K562 (cell line): ENCODE measurements around the gene DNAL4.

Source experiments
- CBX3 ChIP-seq, 2 experiments: IDR thresholded peaks; 1 replicate in 1 of 2; 2 replicates in 1 of 2; pipeline ENCODE4 v1.6.1; 2012; ENCODE audit warnings: inconsistent platforms in 2 of 2, low read length in 2 of 2, borderline replicate concordance in 1 of 2, control low read depth in 1 of 2
- EZH2 ChIP-seq: IDR thresholded peaks from 2 replicates; pipeline ENCODE4 v1.6.1; 2012; ENCODE audit warnings: low read depth, mild to moderate bottlenecking, inconsistent platforms, low read length, borderline replicate concordance
- FOXA1 ChIP-seq: fragments of 450-650 bp; IDR thresholded peaks from 2 replicates; pipeline ENCODE4 v1.6.1; 2016; ENCODE audit warnings: mild to moderate bottlenecking, borderline replicate concordance
- FOXJ3 ChIP-seq: sonication (generic); formaldehyde crosslinking; IDR thresholded peaks from 2 replicates; pipeline ENCODE4 v1.4.0; 2020; ENCODE audit warnings: mild to moderate bottlenecking, missing genetic modification reagents
- HDAC1 ChIP-seq, 2 experiments: fragments of 450-650 bp; IDR thresholded peaks; 2 replicates each; pipeline ENCODE4 v1.6.1; 2016 to 2017; ENCODE audit warnings: inconsistent platforms in 1 of 2, mild to moderate bottlenecking in 1 of 2, moderate library complexity in 1 of 2
- MED1 ChIP-seq: sonication (generic); formaldehyde crosslinking; IDR thresholded peaks from 2 replicates; pipeline ENCODE4 v1.8.1; 2023; ENCODE audit warnings: missing genetic modification reagents, borderline replicate concordance
- NFIX ChIP-seq: fragments of 250-450 bp; sonication (Bioruptor Pico); IDR thresholded peaks from 2 replicates; pipeline ENCODE4 v1.4.0; 2020; ENCODE audit warnings: low read depth, mild to moderate bottlenecking, moderate library complexity
- POLR2A ChIP-seq: fragments of 450-650 bp; conservative IDR thresholded peaks from 2 replicates; pipeline ENCODE4 v1.6.1; 2016
- SPI1 ChIP-seq: IDR thresholded peaks from 2 replicates; pipeline ENCODE4 v1.6.1; 2011; ENCODE audit warnings: low read depth, low read length, control low read depth, borderline replicate concordance
- TAF1 ChIP-seq: IDR thresholded peaks from 2 replicates; pipeline ENCODE4 v1.6.1; 2011; ENCODE audit warnings: mild to moderate bottlenecking, low read length, moderate library complexity; ENCODE audit not compliant: insufficient read depth, control insufficient read depth, severe bottlenecking; ENCODE audit errors: extremely low read depth
- ZBTB17 ChIP-seq: fragments of 450-650 bp; formaldehyde crosslinking; IDR thresholded peaks from 2 replicates; pipeline ENCODE4 v1.4.0; 2020; ENCODE audit warnings: mild to moderate bottlenecking
- TF ChIP-seq, protein P1 (sequence below), 2 experiments: fragments of 450-650 bp in 1 of 2; sonication (generic) in 1 of 2; formaldehyde crosslinking in 1 of 2; IDR thresholded peaks in 1 of 2; conservative IDR thresholded peaks in 1 of 2; 2 replicates each; pipeline versions ENCODE4 v1.6.1 to v1.8.1; 2016 to 2023; ENCODE audit warnings: mild to moderate bottlenecking in 2 of 2, moderate library complexity in 2 of 2, inconsistent platforms in 1 of 2, missing genetic modification reagents in 1 of 2
- TF ChIP-seq, protein P2 (sequence below), 3 experiments: IDR thresholded peaks in 2 of 3; conservative IDR thresholded peaks in 1 of 3; 2 replicates each; pipeline ENCODE4 v1.5.1; 2011 to 2012; ENCODE audit warnings: low read length in 3 of 3, mild to moderate bottlenecking in 3 of 3, control low read depth in 2 of 3, improper control_type of control experiment in 1 of 3, inconsistent platforms in 1 of 3, low read depth in 1 of 3, mixed read lengths in 1 of 3, moderate library complexity in 1 of 3; ENCODE audit not compliant: insufficient read depth in 2 of 3

DNA sequence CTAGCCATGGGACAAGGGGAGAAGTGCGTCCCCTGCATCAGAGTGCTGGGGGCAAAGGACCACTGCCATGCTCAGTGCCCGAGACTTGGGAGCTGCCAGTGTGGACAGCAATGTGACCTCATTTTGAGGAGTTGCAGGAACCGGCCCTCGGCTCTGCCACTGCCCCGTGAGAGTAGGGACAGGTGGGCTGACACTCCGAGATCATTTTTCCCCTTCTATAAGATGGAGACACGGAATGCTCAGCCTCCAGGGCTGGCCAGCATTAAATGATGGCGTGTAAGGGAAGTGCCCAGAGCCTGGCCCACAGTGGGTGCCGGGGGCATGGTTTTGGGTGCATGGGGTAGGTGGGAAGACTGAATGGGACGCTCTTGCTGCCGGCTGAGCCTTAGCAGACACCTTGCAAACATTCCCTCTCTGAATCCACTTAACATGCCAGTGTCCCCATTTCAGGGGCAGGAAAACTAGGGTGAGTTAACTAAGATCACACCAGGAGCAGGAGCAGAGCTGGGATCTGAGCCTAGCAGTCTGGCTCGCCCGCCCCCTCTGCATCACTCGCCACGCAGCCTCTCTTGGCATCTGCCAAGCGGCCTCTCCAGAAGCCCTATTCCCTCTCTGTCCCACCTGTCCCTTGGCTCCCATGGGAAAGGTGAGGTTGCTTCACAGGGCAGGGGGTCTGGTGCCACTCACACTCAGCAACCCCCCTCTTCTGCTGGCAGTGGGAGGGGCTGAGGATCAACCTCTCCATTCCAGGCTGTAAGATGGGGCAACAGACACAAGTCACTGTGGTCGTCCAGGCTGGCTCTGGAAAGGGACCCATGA is 36.3 kb upstream of the DNAL4 start:
- TF ChIP-seq, protein P1, sequence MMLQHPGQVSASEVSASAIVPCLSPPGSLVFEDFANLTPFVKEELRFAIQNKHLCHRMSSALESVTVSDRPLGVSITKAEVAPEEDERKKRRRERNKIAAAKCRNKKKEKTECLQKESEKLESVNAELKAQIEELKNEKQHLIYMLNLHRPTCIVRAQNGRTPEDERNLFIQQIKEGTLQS (IDR thresholded peaks at IDR 0.05), result no peak
- TF ChIP-seq, protein P1 (CRISPR knock-in tag; conservative IDR thresholded peaks at IDR 0.05), result no peak
- no peak for TF ChIP-seq ZBTB17 (CRISPR knock-in tag)
- TF ChIP-seq, protein P2, sequence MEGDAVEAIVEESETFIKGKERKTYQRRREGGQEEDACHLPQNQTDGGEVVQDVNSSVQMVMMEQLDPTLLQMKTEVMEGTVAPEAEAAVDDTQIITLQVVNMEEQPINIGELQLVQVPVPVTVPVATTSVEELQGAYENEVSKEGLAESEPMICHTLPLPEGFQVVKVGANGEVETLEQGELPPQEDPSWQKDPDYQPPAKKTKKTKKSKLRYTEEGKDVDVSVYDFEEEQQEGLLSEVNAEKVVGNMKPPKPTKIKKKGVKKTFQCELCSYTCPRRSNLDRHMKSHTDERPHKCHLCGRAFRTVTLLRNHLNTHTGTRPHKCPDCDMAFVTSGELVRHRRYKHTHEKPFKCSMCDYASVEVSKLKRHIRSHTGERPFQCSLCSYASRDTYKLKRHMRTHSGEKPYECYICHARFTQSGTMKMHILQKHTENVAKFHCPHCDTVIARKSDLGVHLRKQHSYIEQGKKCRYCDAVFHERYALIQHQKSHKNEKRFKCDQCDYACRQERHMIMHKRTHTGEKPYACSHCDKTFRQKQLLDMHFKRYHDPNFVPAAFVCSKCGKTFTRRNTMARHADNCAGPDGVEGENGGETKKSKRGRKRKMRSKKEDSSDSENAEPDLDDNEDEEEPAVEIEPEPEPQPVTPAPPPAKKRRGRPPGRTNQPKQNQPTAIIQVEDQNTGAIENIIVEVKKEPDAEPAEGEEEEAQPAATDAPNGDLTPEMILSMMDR (IDR thresholded peaks at IDR 0.05 in 2 of 3, conservative IDR thresholded peaks at IDR 0.05 in 1 of 3; ENCODE audit: insufficient read depth in 2 of 3, low read depth in 1 of 3, low read length in 3 of 3), result no peak
- no peak for TF ChIP-seq TAF1
- no peak for TF ChIP-seq MED1 (CRISPR knock-in tag)
- TF ChIP-seq CBX3 (IDR thresholded peaks at IDR 0.05; ENCODE audit: borderline replicate concordance in 1 of 2, low read length in 2 of 2), result no peak
- no peak for TF ChIP-seq FOXA1
- no peak for TF ChIP-seq POLR2A
- no peak for TF ChIP-seq HDAC1 (IDR thresholded peaks at IDR 0.05)
- no peak for TF ChIP-seq NFIX
- TF ChIP-seq EZH2, result no peak
- TF ChIP-seq SPI1, result no peak
- TF ChIP-seq FOXJ3 (CRISPR knock-in tag), result no peak
